Stimulated activated CD8-positive, alpha-beta memory T cell treated with anti-CD3 and anti-CD28 coated beads, Interleukin-15, amount 100 ng/mL, for 24 hours (primary cell): ENCODE measurements around the gene ADAMTS6.
"Not testable (repeated sequence)": the region's sequence is repeated elsewhere in the genome, so short reads cannot be mapped to it uniquely, and the experiment has no call there.

ENCODE experiments used
- DNase-seq: peaks from one replicate; pipeline ENCODE4 v3.0.0-alpha.2; 2020; ENCODE audit warnings: low read depth

The ADAMTS6 gene

GRCh38 chr5:65481635-65482295 is at the start of gene ADAMTS6:
ADAMTS6 (minus strand) TSS chr5:65481920; CDS start chr5:65473673, 8,247 bp downstream.
- DNase-seq = peak; percentile 38

- DNase-seq = no peak
These were observed 49.2 kb upstream of the ADAMTS6 start for GRCh38 chr5:65530904-65531303.

GRCh38 chr5:65525726-65526125 is 44.0 kb upstream of the ADAMTS6 start:
- no peak for DNase-seq

GRCh38 chr5:65512170-65512937 is 30.6 kb upstream of the ADAMTS6 start:
- DNase-seq = no peak

- DNase-seq = no peak
These were observed 27.3 kb upstream of the ADAMTS6 start for GRCh38 chr5:65508978-65509377.

- DNase-seq = no peak
These were observed 25.2 kb upstream of the ADAMTS6 start for GRCh38 chr5:65506961-65507360.

- DNase-seq = no peak
These were observed 7.4 kb upstream of the ADAMTS6 start for GRCh38 chr5:65489119-65489518.

GRCh38 chr5:65488038-65488687 is 6.4 kb upstream of the ADAMTS6 start:
- not testable (repeated sequence) for DNase-seq

GRCh38 chr5:65486803-65487202 is 5.1 kb upstream of the ADAMTS6 start:
- not testable (repeated sequence) for DNase-seq

GRCh38 chr5:65485405-65485804 is 3.7 kb upstream of the ADAMTS6 start:
- no peak for DNase-seq

GRCh38 chr5:65483546-65484346 is 2.0 kb upstream of the ADAMTS6 start:
- DNase-seq = no peak

GRCh38 chr5:65482736-65483545 is 1.2 kb upstream of the ADAMTS6 start:
- DNase-seq = no peak

- no peak for DNase-seq
These were observed 596 bp upstream of the ADAMTS6 start for GRCh38 chr5:65482296-65482735.

- no peak for DNase-seq
These were observed 544 bp downstream of the ADAMTS6 start for GRCh38 chr5:65481171-65481581.

- DNase-seq = no peak
These were observed 1.3 kb downstream of the ADAMTS6 start for GRCh38 chr5:65480306-65480865.

GRCh38 chr5:65479527-65479926 is 2.2 kb downstream of the ADAMTS6 start:
- DNase-seq = no peak

- DNase-seq = no peak
These were observed 3.4 kb downstream of the ADAMTS6 start for GRCh38 chr5:65478336-65478735.

GRCh38 chr5:65475895-65476294 is 5.8 kb downstream of the ADAMTS6 start:
- DNase-seq = no peak

- DNase-seq = no peak
These were observed 6.4 kb downstream of the ADAMTS6 start for GRCh38 chr5:65475336-65475735.

GRCh38 chr5:65474130-65474711 is 7.5 kb downstream of the ADAMTS6 start:
- DNase-seq = no peak

- no peak for DNase-seq
These were observed 13.1 kb downstream of the ADAMTS6 start for GRCh38 chr5:65468633-65469032.
